Stimulated activated CD4-positive, alpha-beta T cell treated with anti-CD3 and anti-CD28 coated beads, Interleukin-12 subunit alpha, Interleukin-12 subunit beta, amount 100 ng/mL, for 24 hours (primary cell): ENCODE data around the gene ROR2.

Experiments
- DNase-seq, 2 experiments: peaks; one replicate each; pipeline ENCODE4 v3.0.0-alpha.2; 2020; ENCODE audit warnings: low read depth in 2 of 2

Gene ROR2

GRCh38 chr9:91900797-91901177 lies 49.2 kb downstream of the ROR2 start:
- no peak for DNase-seq

GRCh38 chr9:91900055-91900796 lies 49.8 kb downstream of the ROR2 start:
- no peak for DNase-seq

GRCh38 chr9:91899594-91899993 lies 50.4 kb downstream of the ROR2 start:
- DNase-seq: no peak

GRCh38 chr9:91899219-91899563 lies 50.8 kb downstream of the ROR2 start:
- DNase-seq: no peak

- no peak for DNase-seq
Observed at GRCh38 chr9:91898451-91899218, 51.4 kb downstream of the ROR2 start.

- no peak for DNase-seq
Observed at GRCh38 chr9:91897201-91897600, 52.8 kb downstream of the ROR2 start.

GRCh38 chr9:91896513-91897121 lies 53.4 kb downstream of the ROR2 start:
- DNase-seq: no peak

- no peak for DNase-seq
Observed at GRCh38 chr9:91896097-91896496, 53.9 kb downstream of the ROR2 start.

- DNase-seq: no peak
Observed at GRCh38 chr9:91894536-91894935, 55.5 kb downstream of the ROR2 start.

- DNase-seq: no peak
Observed at GRCh38 chr9:91894023-91894422, 56.0 kb downstream of the ROR2 start.

- DNase-seq: no peak
Observed at GRCh38 chr9:91891915-91892314, 58.1 kb downstream of the ROR2 start.

GRCh38 chr9:91890662-91891061 lies 59.4 kb downstream of the ROR2 start:
- no peak for DNase-seq

GRCh38 chr9:91889161-91889911 lies 60.7 kb downstream of the ROR2 start:
- DNase-seq: no peak

- DNase-seq: no peak
Observed at GRCh38 chr9:91886414-91887076, 63.5 kb downstream of the ROR2 start.

GRCh38 chr9:91885746-91886413 lies 64.1 kb downstream of the ROR2 start:
- no peak for DNase-seq

GRCh38 chr9:91884696-91885687 lies 65.0 kb downstream of the ROR2 start:
- no peak for DNase-seq

GRCh38 chr9:91884153-91884552 lies 65.9 kb downstream of the ROR2 start:
- DNase-seq: no peak

- DNase-seq: no peak
Observed at GRCh38 chr9:91883503-91883902, 66.5 kb downstream of the ROR2 start.

- DNase-seq: no peak
Observed at GRCh38 chr9:91882627-91883026, 67.4 kb downstream of the ROR2 start.
